GM03348 (cell line): Measurements from ENCODE around the gene BAD.

Experiments
- DNase-seq: peaks from one replicate; pipeline ENCODE4 v3.0.0; 2012; ENCODE audit warnings: low spot score

BAD gene

GRCh38 chr11:64275841-64276240, 8.6 kb downstream of the BAD start:
- no peak for DNase-seq

- no peak for DNase-seq
Measured at GRCh38 chr11:64275031-64275800, 9.2 kb downstream of the BAD start.

- DNase-seq: peak; percentile 94
Measured at GRCh38 chr11:64269540-64270220, 14.8 kb downstream of the BAD start.

- peak; percentile 60 for DNase-seq
Measured at GRCh38 chr11:64268893-64269539, 15.4 kb downstream of the BAD start.

GRCh38 chr11:64268025-64268892, 16.2 kb downstream of the BAD start:
- peak; percentile 19 for DNase-seq

GRCh38 chr11:64267207-64267945, 17.1 kb downstream of the BAD start:
- no peak for DNase-seq

GRCh38 chr11:64266339-64266738, 18.1 kb downstream of the BAD start:
- no peak for DNase-seq

- DNase-seq: no peak
Measured at GRCh38 chr11:64265176-64266160, 19.0 kb downstream of the BAD start.

- no peak for DNase-seq
Measured at GRCh38 chr11:64264371-64264852, 20.1 kb downstream of the BAD start.

- DNase-seq: no peak
Measured at GRCh38 chr11:64263947-64264317, 20.5 kb downstream of the BAD start.

GRCh38 chr11:64263021-64263946, 21.2 kb downstream of the BAD start:
- DNase-seq: no peak

GRCh38 chr11:64262271-64263002, 22.0 kb downstream of the BAD start:
- no peak for DNase-seq

- no peak for DNase-seq
Measured at GRCh38 chr11:64261556-64262080, 22.8 kb downstream of the BAD start.

GRCh38 chr11:64260147-64260708, 24.2 kb downstream of the BAD start:
- DNase-seq: no peak

GRCh38 chr11:64259533-64260067, 24.9 kb downstream of the BAD start:
- DNase-seq: no peak

- no peak for DNase-seq
Measured at GRCh38 chr11:64258946-64259532, 25.4 kb downstream of the BAD start.

GRCh38 chr11:64258356-64258755, 26.1 kb downstream of the BAD start:
- no peak for DNase-seq
